NCI-H460 (cell line): ENCODE measurements around the gene C16orf90. TPM values are rescaled to one million over a fixed set of nuclear protein-coding genes. Genes with fewer than 3 reads are reported as not detected.
"Not testable (repeated sequence)": the region's sequence is repeated elsewhere in the genome, so short reads cannot be mapped to it uniquely, and the experiment has no call there.

Experiments
- DNase-seq: peaks from one replicate; pipeline ENCODE4 v3.0.0-alpha.2; 2016; ENCODE audit warnings: low read depth; ENCODE audit errors: extremely low read depth
- total RNA-seq: library from RNA; depleted of rRNA; stranded (reverse); fragments of >200 nt; shearing (Covaris generic); gene quantifications from 2 replicates; pipeline ENCODE4 v1.2.3, GENCODE V29; 2014

The C16orf90 gene
- total RNA-seq, 1 experiment from 2014 or later = not detected

DNA sequence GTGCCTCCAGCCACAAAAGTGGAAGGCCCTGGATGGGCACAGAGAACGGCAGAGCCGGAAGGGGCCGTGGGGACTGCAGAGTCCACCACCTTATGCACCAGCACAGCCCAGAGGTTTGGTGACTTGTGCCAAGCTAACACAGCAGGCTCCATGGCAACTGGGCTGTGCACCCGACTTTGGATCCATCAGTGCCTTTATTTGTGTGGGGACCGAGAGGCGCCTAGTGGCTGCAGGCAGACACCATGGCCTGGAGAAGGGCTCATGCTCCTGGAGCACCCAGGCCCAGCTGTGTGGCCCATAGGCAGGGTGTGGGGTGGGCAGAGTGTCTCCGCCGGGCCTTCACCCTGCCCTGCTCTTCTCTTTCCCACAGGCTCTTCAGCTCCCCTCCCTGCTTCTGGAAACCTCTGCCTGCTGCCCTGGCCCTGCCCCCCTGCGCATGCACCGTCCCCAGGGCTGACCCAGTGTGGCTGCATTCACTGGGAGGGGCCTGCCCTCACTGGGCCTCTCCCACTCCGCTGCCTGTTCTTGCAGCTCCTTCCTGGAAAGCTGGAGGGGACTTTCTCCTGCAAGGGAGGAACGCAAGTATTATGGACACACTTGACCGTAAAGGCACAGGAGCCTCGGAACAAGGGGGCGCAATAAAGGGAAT, 10.1 kb downstream of the C16orf90 start:
- DNase-seq = no peak

DNA sequence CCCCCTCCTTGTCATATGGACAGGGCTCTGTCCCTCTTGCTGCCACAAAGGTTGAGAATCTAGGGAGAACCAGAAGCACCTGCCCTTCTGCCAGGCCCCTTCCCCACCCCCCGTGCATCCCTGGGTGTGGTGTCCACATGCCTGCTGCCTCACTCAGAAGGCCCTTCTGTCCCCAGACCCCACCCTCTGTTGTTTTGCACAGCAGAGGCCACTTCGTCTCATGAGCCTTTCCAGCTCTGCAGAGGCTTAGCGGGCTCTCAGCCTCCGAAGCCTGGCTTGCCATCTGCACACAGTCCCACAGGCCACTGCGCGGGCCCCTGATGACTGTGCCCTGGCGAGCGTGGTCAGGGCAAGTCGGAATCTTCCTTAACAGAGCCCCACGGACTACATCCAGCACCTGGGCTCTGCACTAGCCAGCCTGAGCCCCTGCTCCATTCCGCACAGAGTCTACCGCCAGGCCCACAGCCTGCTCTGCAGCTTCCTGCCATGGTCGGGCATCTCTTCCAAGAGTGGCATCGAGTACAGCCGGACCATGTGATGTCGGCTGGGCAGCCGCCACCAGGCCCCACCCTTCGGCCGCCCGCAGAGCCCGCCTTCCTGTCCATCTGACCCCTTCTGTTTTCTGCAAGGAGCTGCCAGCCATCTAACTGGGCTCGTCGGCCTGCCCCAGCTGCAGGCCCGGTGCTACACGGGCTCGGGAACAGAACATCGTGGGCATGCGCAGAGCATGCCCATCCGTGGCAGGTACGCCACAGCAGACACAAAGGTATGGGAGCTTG, 10.8 kb downstream of the C16orf90 start:
- no peak for DNase-seq

DNA sequence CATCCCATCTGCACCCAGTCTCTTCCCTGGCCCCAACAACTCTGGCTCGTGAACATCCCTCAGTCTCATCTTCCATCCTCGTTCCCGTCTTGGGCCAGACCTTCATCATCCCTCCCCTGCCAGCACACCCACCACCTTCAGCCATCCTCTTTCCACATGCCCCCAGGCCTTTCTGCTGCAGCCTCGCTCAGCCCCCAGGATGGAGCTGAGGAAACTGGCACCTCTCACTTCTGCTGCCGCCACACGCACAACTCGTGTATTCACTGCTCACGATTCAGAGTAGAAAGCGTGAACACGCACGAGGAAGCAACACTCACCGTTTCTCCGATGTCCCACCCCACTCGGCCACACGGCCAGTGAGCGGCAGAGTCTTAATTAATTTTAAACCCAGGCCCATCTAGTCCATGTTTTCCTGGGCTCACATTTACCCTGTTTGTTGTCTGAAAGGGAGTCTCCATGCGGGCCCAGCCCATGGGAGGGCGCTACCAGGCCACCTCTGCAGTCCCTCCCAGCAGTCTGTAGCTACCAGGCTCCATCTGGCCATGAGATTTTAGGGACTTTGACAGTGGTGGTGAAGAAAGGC, 12.5 kb downstream of the C16orf90 start:
- DNase-seq = no peak

- no peak for DNase-seq
Observed at GRCh38 chr16:3481696-3482658, 13.3 kb downstream of the C16orf90 start.

DNA sequence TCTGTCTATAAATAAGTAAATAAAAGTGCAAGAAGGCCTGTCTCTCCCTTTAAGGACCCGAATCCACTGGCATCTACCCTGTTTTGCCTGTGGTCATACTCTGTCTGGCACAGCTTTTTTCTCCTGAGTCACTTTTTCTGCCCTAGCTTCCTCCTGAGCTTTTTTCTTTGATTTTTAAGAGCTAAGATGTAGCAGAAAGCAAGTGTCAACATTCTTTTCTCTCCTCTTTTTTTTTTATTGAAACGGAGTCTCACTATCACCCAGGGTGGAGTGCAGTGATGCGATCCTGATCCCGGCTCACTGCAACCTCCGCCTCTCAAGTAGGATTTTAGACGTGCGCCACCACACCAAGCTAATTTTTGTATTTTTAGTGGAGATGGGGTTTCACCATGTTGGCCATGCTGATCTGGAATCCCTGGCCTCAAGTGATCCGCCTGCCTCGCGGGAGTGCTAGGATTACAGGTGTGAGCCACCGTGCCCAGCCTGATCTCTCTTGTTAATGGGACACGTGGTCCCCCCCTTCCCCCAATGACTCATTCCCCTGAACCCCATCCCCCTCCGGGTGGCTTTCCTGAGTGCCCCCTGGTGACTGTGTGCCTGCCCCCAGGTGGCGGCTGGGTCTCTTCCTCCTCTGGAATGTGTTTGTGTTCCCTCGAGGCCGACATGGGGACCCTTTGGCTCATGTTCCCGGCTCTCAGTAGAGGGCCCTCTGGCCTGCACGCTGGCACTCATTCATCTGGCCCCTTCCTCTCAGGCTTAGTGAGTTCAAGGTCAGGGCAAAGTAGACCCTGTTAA, 14.2 kb downstream of the C16orf90 start:
- no peak for DNase-seq

DNA sequence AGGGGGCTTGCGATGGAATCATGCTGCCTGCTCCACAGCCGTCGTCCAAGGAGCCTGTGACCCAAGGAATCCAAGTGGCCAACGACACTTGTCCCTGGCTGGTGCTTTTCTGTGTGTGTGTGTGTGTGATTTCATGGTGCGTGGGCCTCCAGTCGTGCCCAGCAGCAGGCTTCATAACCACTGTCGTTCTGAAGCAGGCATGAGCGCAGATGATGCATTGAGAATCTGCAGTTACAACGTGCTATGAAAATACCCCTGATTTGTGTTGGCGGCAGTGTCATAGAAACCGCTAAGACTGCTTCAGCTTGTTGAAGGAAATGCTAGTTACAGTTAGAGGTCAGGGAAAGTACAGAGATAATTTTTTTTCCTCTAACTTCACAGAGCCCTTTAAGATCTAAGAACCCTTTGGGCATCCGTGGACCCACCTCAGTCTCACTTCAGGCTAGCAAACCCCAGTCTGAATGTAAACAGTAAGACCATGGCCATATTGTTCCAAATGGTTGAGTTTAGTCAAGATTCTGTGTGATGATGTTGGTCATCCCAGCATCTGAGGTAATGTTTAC, 15.6 kb downstream of the C16orf90 start:
- no peak for DNase-seq

DNA sequence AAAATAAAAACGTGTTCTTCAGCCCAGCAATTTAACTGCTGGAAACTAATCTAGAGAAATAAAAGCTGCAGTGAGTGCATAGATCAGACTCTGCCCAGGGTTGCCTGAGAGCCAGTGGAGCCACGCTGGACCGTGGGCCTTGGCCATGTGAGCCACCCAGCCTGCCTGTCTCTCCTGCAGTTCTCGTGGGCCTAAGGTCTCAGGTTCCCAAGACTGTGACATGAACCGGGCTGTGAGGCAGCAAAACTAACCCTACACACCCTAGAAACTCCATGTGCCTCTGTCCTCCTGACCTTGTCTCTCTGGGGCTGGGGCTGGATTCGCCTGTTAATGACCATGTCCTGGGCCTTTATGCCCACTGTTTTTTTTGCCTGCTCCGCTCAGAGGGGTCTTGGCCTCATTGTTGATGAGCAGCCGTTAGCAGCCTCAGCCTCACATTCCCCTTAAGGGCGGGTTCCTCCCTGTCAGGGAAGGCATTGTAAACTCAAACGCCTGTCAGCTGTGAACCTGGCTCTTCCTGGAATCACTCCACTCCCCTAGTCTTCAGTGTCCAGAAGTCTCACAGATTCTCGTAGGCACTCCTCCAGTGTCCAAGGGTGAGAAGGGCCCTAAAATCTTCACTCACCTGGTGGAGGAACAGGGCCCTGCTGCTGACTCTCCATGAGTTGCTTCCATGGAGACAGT, 16.9 kb downstream of the C16orf90 start:
- DNase-seq = no peak

GRCh38 chr16:3476409-3476808, 18.9 kb downstream of the C16orf90 start:
- DNase-seq = no peak

- DNase-seq = no peak
Observed at GRCh38 chr16:3475604-3476375, 19.5 kb downstream of the C16orf90 start.

DNA sequence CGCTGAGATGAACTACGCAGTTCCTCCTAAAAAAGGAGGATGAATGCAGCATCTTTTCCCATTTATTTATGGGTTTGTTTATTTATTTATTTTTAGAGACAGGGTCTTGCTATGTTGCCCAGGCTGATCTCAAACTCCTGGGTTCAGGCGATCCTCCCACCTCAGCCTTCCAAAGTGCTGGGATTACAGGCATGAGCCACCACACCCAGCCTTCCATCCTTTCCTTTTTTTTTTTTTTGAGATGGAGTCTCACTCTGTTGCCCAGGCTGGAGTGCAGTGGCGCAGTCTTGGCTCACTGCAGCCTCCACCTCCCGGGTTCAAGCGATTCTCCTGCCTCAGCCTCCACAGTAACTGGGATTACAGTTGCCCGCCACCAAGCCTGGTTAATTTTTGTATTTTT, 20.4 kb downstream of the C16orf90 start:
- DNase-seq = not testable (repeated sequence)

- no peak for DNase-seq
Observed at GRCh38 chr16:3474136-3474779, 21.0 kb downstream of the C16orf90 start.

DNA sequence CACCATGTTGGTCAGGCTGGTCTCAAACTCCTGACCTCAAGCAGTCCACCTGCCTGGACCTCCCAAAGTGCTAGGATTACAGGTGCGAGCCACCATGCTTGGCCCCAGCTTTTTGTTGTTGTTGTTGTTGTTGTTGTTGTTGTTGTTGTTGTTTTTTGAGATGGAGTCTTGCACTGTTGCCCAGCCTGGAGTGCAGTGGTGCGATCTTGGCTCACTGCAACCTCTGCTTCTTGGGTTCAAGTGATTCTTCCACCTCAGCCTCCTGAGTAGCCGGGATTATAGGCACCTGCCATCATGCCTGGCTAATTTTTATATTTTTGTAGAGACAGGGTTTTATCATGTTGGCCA, 21.7 kb downstream of the C16orf90 start:
- DNase-seq = not testable (repeated sequence)

DNA sequence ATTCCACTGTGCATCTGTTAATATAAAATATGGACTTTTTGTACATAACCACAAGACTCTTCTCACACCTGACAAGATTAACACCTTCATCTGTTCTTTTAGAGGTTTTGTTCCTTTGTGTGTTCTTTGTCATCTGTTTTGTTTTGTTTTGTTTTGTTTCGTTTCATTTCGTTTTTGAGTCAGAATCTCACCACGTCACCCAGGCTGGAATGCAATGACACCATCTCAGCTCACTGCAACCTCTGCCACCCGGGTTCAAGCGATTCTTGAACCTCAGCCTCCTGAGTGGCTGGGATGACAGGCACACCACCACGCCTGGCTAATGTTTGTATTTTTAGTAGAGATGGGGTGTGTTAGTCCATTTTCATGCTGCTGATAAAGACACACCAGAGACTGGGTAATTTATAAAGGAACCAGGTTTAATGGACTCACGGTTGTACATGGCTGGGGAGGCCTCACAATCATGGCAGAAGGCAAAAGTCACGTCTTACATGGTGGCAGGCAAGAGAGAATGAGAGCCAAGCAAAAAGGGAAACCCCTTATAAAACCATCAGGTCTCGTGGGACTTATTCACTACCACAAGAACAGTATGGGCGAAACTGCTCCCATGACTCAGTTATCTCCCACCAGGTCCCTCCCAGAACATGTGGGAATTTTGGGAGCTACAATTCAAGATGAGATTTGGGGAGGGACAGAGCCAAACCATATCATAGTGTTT, 22.3 kb downstream of the C16orf90 start:
- DNase-seq = no peak

DNA sequence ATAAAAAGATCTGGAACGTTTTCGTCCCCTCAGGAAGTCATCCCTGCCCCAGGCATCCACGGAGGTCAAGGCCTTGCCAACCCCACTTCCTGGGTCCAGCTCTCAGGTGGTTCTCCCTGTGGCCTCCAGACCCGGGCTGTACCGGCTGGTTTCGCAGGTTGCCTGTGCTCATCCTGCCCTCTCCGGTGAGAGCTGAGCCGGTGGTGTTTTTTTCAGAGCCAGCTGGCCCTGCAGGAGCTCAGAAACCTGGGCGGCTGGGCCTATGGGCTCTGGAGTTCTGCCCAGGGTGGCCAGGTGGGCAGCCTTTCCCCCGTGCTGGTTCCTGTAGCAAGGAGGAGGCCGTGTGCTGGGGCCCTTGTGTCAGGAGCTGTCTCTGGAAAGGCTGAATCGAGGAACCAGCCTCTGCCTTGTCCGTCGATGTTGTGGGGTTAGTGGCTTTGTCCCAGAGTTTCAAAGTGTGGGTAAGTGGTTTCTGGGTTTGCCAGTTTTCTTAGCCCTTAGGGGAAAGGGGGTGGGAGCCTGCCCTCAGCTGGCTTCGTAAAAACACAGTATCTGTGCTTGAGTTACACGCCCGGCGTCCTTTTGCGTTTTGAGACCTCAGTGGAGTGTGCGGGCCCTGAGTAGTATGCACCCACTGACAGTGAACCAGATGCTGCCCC, 23.6 kb downstream of the C16orf90 start:
- no peak for DNase-seq

- no peak for DNase-seq
Observed at GRCh38 chr16:3470723-3471122, 24.6 kb downstream of the C16orf90 start.

GRCh38 chr16:3469736-3470135, 25.6 kb downstream of the C16orf90 start:
- DNase-seq = no peak

DNA sequence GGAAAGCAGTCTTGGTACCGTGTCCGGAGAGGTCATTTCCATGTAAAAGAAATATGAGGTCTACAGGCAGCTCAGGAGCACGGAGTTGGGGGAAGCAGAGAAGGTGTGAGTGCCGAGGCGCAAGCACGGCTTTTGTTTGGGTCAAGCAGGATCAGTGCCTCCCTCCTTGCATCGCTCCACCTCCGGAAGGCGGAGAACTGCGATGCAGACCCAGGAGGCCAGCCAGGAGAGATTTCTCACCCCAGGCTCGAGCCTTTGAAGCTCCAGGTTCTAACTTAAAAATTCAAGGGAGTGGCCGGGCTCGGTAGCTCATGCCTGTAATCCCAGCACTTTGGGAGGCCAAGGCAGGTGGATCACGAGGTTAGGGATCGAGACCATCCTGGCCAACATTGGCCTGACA, 26.8 kb downstream of the C16orf90 start:
- no peak for DNase-seq
